Measurements from ENCODE around the gene RNF112. TPM values are rescaled to one million over a fixed set of nuclear protein-coding genes. Genes with fewer than 3 reads are reported as not detected.

Gene RNF112
- total RNA-seq, 6 experiments from 2014 or later, result 0.12 to 0.86 (median 0.54) TPM

DNA sequence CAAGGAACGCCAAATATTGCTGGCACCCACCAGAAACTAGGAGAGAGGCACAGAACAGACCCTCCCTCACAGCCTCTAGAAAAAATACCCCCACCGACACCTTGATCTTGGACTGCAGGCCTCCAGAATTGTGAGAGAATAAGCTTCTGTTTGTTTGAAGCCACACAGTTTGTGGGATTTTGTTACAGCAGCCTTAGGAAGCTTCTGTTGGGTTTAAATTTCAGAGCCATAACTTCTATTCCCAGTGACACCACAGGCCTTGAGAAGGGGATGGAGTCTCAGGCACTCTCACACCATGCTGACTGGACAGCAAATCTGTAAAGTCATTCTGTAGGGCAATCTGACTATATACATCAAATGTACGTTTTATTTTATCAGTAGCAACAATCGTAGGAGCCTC, 38.6 kb downstream of the RNF112 start:
- WGBS (ENCODE audit: insufficient coverage, low coverage, low lambda C conversion rate, missing lambda C conversion rate), result 89% methylated on average over 3 of the region's 4 CpGs

DNA sequence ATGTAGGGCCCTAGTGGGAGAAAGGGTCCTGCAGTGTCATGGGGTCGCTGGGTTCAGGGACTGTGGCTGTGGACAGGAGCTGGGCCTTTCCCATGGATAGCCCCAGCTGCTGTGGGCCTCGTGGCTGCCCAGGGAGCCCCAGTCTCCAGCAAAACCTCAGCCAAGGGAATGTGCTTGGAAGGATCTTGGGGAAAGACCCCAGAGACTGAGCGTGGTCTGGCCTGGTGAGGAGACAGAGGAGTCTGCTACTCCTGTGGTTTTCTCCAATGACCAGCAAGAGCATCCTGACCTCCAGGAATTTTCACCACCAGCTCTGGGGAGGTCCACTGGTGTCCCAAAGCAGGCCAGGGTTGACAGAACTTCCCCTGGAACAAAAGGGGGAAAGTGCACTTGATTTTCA, 42.3 kb downstream of the RNF112 start:
- no peak for DNase-seq
- no peak for ATAC-seq
- H3K36me3 ChIP-seq, result no peaks in the 10 kb centered on the region
- no CpG with 5 or more reads among the region's 3 CpGs for whole genome bisulfite sequencing (ENCODE audit: insufficient coverage, low coverage, low lambda C conversion rate, missing lambda C conversion rate)
- intact Hi-C loops (cut with DNase I), result loop anchor here (5.0 to 10.0 kb wide), 2 partner anchors 81 to 88 kb away; partner anchors contain the start of gene B9D1 (in 1 of the 2)
- TF ChIP-seq, protein P1, sequence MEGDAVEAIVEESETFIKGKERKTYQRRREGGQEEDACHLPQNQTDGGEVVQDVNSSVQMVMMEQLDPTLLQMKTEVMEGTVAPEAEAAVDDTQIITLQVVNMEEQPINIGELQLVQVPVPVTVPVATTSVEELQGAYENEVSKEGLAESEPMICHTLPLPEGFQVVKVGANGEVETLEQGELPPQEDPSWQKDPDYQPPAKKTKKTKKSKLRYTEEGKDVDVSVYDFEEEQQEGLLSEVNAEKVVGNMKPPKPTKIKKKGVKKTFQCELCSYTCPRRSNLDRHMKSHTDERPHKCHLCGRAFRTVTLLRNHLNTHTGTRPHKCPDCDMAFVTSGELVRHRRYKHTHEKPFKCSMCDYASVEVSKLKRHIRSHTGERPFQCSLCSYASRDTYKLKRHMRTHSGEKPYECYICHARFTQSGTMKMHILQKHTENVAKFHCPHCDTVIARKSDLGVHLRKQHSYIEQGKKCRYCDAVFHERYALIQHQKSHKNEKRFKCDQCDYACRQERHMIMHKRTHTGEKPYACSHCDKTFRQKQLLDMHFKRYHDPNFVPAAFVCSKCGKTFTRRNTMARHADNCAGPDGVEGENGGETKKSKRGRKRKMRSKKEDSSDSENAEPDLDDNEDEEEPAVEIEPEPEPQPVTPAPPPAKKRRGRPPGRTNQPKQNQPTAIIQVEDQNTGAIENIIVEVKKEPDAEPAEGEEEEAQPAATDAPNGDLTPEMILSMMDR (IDR thresholded peaks at IDR 0.05), result no peak
- TF ChIP-seq POLR2A (IDR thresholded peaks at IDR 0.05), result no peak
- no peaks in the 10 kb centered on the region for H3K9me3 ChIP-seq
- H3K4me1 ChIP-seq, result no peaks in the 10 kb centered on the region
- H3K4me3 ChIP-seq, result no peak overlapping the region
- H3K27ac ChIP-seq, result no peak overlapping the region
- H3K27me3 ChIP-seq, result no peaks in the 10 kb centered on the region

More for the DNA sequence above, 38.6 kb downstream of the RNF112 start:
- no peak overlapping the region for H3K4me3 ChIP-seq
- ATAC-seq (no peak), DNase-seq (no peak)
- TF ChIP-seq, protein P1 (IDR thresholded peaks at IDR 0.05), result no peak
- TF ChIP-seq POLR2A (IDR thresholded peaks at IDR 0.05), result no peak
- no peaks in the 10 kb centered on the region for H3K36me3 ChIP-seq
- no peaks in the 10 kb centered on the region for H3K27me3 ChIP-seq
- peak overlapping the region in 2 of 3 donors; percentile 40 to 52 for H3K27ac ChIP-seq
- intact Hi-C loops (cut with DNase I), result loop anchor here (5.0 to 10.0 kb wide), 2 partner anchors 77 to 85 kb away; partner anchors contain the start of gene B9D1 (in 1 of the 2)
- H3K9me3 ChIP-seq, result no peaks in the 10 kb centered on the region
- H3K4me1 ChIP-seq, result no peaks in the 10 kb centered on the region

DNA sequence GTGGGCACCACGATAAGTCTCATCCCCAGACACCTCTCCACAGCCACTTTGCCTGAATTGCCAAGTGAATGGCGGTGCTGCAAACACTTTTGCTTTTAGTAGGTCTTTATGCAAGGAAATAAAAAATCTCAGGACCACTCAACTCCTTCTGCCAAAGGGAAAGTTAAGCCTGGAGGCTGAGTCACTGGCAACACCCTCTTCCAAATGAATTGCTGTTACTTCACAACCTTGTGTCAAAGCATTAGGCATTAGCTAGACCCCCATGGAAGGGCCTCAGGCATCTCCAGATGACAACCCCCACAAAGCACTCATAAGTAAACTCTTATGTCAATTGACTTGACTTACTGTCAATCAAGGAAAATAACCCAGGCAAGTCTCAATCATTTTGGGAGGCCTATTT, 43.0 kb downstream of the RNF112 start:
- no peaks in the 10 kb centered on the region for H3K4me1 ChIP-seq
- DNase-seq (no peak), ATAC-seq (no peak)
- H3K27ac ChIP-seq, result no peak overlapping the region
- TF ChIP-seq, protein P1 (IDR thresholded peaks at IDR 0.05), result no peak
- TF ChIP-seq POLR2A (IDR thresholded peaks at IDR 0.05), result no peak
- intact Hi-C loops (cut with DNase I), result loop anchor here (5.0 to 10.0 kb wide), 2 partner anchors 82 to 89 kb away; partner anchors contain the start of gene B9D1 (in 1 of the 2)
- H3K36me3 ChIP-seq, result no peaks in the 10 kb centered on the region
- no peak overlapping the region for H3K4me3 ChIP-seq
- no peaks in the 10 kb centered on the region for H3K9me3 ChIP-seq
- WGBS (ENCODE audit: insufficient coverage, low coverage, low lambda C conversion rate, missing lambda C conversion rate), result no CpG with 5 or more reads among the region's 2 CpGs
- H3K27me3 ChIP-seq, result no peaks in the 10 kb centered on the region

DNA sequence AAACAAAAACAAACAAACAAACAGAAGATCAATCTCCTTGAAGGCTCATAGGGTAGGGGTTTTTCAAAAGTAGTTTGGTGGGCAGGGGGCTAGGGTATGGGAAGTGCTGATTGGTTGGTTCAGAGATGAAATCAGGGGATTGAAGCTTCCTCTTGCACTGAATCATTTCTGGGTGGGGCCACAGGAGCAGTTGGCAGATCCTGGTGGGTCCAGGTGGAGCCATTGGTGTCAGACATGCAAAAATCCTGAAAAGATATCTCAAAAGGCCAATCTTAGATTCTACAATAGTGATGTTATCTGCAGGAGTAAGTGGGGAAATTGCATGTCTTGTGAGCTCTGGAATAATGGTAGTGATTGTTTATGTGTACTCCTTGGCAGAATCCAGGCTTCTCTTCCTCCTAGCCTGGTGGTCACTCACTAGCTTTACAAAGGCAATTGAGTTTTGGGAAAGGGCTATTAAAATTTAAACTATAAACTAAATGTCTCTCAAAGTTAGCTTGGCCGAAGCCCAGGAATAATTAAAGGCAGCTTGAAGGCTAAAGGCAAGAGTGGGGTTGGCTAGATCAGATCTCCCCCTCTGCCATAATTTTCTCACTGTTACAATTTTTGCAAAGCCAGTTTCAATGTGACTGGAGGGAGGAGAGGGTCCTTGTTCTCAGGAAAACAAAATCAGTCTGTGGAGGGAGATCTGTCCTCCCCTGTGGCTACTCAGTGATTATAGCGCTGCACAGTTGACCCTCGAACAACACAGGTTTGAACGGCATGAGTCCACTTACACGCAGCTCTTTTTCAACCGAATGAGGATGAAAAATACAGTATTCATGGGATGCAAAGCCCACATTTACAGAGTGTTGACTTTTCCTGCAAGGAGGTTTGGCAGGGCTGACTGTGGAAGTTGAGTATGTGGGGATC, 45.2 kb downstream of the RNF112 start:
- no peaks in the 10 kb centered on the region for H3K27me3 ChIP-seq
- TF ChIP-seq, protein P1 (IDR thresholded peaks at IDR 0.05), result no peak
- no peak for TF ChIP-seq POLR2A (IDR thresholded peaks at IDR 0.05)
- no peaks in the 10 kb centered on the region for H3K9me3 ChIP-seq
- no peaks in the 10 kb centered on the region for H3K4me1 ChIP-seq
- intact Hi-C loops (cut with DNase I), result loop anchor here in 1 of 2 donors (10.0 kb wide), 1 partner anchor 91 kb away; the partner anchor contains the start of gene B9D1
- 88% methylated on average over 6 of the region's 6 CpGs for WGBS (ENCODE audit: insufficient coverage, low coverage, low lambda C conversion rate, missing lambda C conversion rate)
- no peaks in the 10 kb centered on the region for H3K36me3 ChIP-seq
- no peak overlapping the region for H3K4me3 ChIP-seq
- no peak for ATAC-seq
- no peak for DNase-seq
- no peak overlapping the region for H3K27ac ChIP-seq

Measured in right lobe of liver (tissue), 6 donors.